Measurements from ENCODE around the gene KRTAP10-6.
"Not testable (repeated sequence)": the region's sequence is repeated elsewhere in the genome, so short reads cannot be mapped to it uniquely, and the experiment has no call there.

Gene KRTAP10-6

GRCh38 chr21:44598061-44598460, 5.8 kb upstream of the KRTAP10-6 start:
- no peak for DNase-seq (ENCODE audit: low spot score)

- DNase-seq (ENCODE audit: low spot score) = no peak
Measured at GRCh38 chr21:44596068-44596725, 3.9 kb upstream of the KRTAP10-6 start.

- DNase-seq (ENCODE audit: low spot score) = no peak
Measured at GRCh38 chr21:44595524-44595923, 3.2 kb upstream of the KRTAP10-6 start.

GRCh38 chr21:44594406-44594916, 2.2 kb upstream of the KRTAP10-6 start:
- DNase-seq (ENCODE audit: low spot score) = no peak

GRCh38 chr21:44593598-44594405, 1.5 kb upstream of the KRTAP10-6 start:
- DNase-seq (ENCODE audit: low spot score) = no peak

GRCh38 chr21:44591801-44592130, 539 bp downstream of the KRTAP10-6 start:
- not testable (repeated sequence) for DNase-seq (ENCODE audit: low spot score)

GRCh38 chr21:44590897-44591800, 1.2 kb downstream of the KRTAP10-6 start:
- DNase-seq (ENCODE audit: low spot score) = not testable (repeated sequence)

GRCh38 chr21:44590311-44590721, 2.0 kb downstream of the KRTAP10-6 start:
- no peak for DNase-seq (ENCODE audit: low spot score)

GRCh38 chr21:44589586-44590305, 2.6 kb downstream of the KRTAP10-6 start:
- no peak for DNase-seq (ENCODE audit: low spot score)

- DNase-seq (ENCODE audit: low spot score) = no peak
Measured at GRCh38 chr21:44589094-44589493, 3.2 kb downstream of the KRTAP10-6 start.

GRCh38 chr21:44585892-44586291, 6.4 kb downstream of the KRTAP10-6 start:
- no peak for DNase-seq (ENCODE audit: low spot score)

- DNase-seq (ENCODE audit: low spot score) = peak; percentile 42
Measured at GRCh38 chr21:44583800-44584147, 8.5 kb downstream of the KRTAP10-6 start.

GRCh38 chr21:44583089-44583799, 9.1 kb downstream of the KRTAP10-6 start:
- no peak for DNase-seq (ENCODE audit: low spot score)

- DNase-seq (ENCODE audit: low spot score) = no peak
Measured at GRCh38 chr21:44582055-44582454, 10.2 kb downstream of the KRTAP10-6 start.

GRCh38 chr21:44581158-44581557, 11.1 kb downstream of the KRTAP10-6 start:
- DNase-seq (ENCODE audit: low spot score) = no peak

- DNase-seq (ENCODE audit: low spot score) = not testable (repeated sequence)
Measured at GRCh38 chr21:44580231-44580821, 12.0 kb downstream of the KRTAP10-6 start, which contains the start of gene KRTAP10-5. Gene KRTAP10-5 (minus strand): TSS chr21:44580604. CDS start chr21:44580578, 26 bp downstream.

- DNase-seq (ENCODE audit: low spot score) = no peak
Measured at GRCh38 chr21:44579833-44580144, 12.5 kb downstream of the KRTAP10-6 start.

GRCh38 chr21:44579056-44579832, 13.1 kb downstream of the KRTAP10-6 start:
- no peak for DNase-seq (ENCODE audit: low spot score)

- no peak for DNase-seq (ENCODE audit: low spot score)
Measured at GRCh38 chr21:44578371-44579055, 13.8 kb downstream of the KRTAP10-6 start.
